GM13976 (cell line): ENCODE data around the gene MAP3K3.

Source experiments
- DNase-seq: peaks from one replicate; pipeline ENCODE4 v3.0.0; 2012; ENCODE audit warnings: low spot score
- CTCF ChIP-seq: IDR thresholded peaks from 2 replicates; pipeline ENCODE4 v1.5.1; 2012; ENCODE audit warnings: borderline replicate concordance, mild to moderate bottlenecking; ENCODE audit not compliant: insufficient read depth; ENCODE audit errors: extremely low read depth, missing control alignments, control extremely low read depth
- in situ Hi-C: fragments of 300-500 bp; cut with MboI; formaldehyde crosslinking; loops from one replicate; pipeline ENCODE4 v1.12.0; 2022; ENCODE audit warnings: low sequenced_read_pairs, mixed read lengths, inconsistent platforms; ENCODE audit not compliant: unreplicated experiment

The MAP3K3 gene

GRCh38 chr17:63639125-63639524, 16.9 kb downstream of the MAP3K3 start:
- in situ Hi-C loops, result no loop called here
- no peak for TF ChIP-seq CTCF
- DNase-seq, result no peak

DNA sequence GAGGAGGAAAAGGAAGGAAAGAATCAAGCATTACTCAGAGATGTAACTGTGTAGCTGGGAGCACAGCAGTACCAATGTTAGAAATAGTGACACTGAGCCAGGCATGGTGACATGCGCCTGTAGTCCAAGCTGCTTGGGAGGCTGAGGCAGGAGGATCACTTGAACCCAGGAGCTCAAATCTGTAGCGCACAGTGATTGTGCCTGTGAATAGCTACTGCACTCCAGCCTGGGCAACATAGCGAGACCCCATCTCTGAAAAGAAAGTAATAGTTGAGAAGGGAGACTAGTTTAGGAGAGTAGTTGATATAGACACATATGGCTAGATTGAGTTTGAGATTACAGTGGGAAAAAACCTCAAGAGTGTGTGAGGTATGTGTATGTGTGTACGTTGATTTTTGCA, 17.8 kb downstream of the MAP3K3 start:
- in situ Hi-C loops, result no loop called here
- DNase-seq, result no peak
- no peak for TF ChIP-seq CTCF

DNA sequence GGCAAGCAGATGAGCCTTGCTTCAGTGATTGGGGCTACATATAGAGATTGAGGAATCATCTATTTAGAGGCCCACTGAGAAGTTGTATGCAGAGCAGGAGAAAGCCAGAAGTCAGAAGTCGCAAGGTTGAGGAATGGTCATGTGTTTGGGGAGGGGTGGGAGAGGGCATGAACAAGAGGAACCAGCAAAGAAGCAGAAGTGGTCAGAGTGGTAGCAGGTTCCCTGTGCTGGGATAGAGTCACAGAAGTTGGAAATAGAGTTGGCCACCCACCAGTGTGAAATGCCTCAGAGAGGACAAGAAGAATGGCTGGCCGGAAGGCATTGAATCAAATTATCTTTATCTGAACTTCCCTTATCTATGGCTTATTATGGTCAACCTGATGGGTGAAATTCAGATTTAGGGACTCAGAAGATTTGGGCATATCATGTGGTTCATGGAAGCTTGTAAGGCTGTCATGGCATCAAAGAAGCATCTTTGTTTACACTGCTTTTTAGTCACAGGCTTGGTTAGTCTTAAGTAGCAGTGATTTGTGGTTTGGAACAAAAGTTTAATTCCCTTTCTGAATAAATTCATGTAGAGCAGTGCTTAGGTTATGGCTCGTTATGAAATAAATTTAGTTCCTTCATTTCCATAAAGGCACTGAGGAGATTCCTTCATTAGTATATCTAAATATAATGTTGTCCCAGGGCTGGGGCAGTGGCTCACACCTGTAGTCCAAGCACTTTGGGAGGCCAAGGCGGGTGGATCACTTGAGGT, 19.7 kb downstream of the MAP3K3 start:
- TF ChIP-seq CTCF, result no peak
- no peak for DNase-seq
- in situ Hi-C loops, result no loop called here

GRCh38 chr17:63644846-63645245, 22.6 kb downstream of the MAP3K3 start:
- in situ Hi-C loops, result no loop called here
- DNase-seq, result no peak
- no peak for TF ChIP-seq CTCF

DNA sequence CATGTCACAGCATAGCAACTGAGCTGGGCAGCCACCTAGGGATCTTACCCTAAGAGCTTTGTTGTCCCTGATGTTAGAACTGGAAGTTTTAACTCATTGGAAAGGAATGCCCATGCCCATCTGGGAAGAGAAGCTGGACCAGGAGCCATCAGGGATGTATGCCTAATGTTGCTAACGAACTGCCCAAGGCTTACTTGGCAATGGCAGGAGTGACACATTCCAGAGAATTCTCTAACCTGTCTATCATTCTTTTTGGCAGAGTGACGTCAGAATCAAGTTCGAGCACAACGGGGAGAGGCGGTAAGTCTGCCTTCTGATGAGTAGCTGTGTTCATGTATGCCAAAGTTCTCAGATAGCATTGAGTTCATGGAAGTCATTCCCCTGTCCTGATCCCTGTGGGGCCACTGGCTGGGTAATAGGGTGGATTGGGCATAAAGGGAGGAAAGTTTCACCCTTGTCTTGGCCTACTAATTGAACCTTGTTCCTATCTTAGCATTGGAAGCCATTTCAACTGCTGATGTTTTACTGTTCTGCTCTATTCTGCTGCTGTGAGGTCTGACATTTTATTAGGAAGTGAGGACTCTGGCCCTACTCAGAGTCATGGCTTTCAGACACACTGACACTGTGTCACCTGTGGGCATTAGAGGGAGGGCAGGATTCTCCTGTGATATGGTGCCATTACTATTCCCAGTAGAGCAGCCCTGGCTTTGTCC, 23.7 kb downstream of the MAP3K3 start:
- DNase-seq, result no peak
- no peak for TF ChIP-seq CTCF
- in situ Hi-C loops, result no loop called here

GRCh38 chr17:63646488-63646806, 24.2 kb downstream of the MAP3K3 start:
- peak; percentile 67 for DNase-seq
- in situ Hi-C loops, result no loop called here
- no peak for TF ChIP-seq CTCF
